Breast epithelium (tissue), 4 donors: ENCODE measurements around the gene SYNDIG1. TPM values are rescaled to one million over a fixed set of nuclear protein-coding genes. Genes with fewer than 3 reads are reported as not detected.

ENCODE experiments used
- DNase-seq, 2 donors: peaks; one replicate each; pipeline ENCODE4 v3.0.0-alpha.2; 2019; ENCODE audit warnings: low spot score in 2 of 2
- H3K27ac ChIP-seq, 2 donors: fragments of 200-600 bp; sonication (generic) in 1 of 2; one replicate each; pipeline ENCODE4 v1.5.1; 2016 to 2019; ENCODE audit warnings: mild to moderate bottlenecking in 1 of 2
- H3K27me3 ChIP-seq, 2 donors: fragments of 200-600 bp; sonication (generic) in 1 of 2; one replicate each; pipeline versions ENCODE4 v1.5.1 to v1.6.0; 2017 to 2019; ENCODE audit warnings: control low read depth in 1 of 2, mild to moderate bottlenecking in 1 of 2
- H3K36me3 ChIP-seq: fragments of 200-600 bp; one replicate; pipeline ENCODE4 v1.5.1; 2019
- H3K4me1 ChIP-seq, 2 donors: fragments of 200-600 bp; sonication (generic); one replicate each; pipeline ENCODE4 v1.5.1; 2016 to 2019; ENCODE audit warnings: control low read depth in 1 of 2
- H3K4me3 ChIP-seq, 3 donors: fragments of 200-600 bp; sonication (generic); 1 replicate in 2 of 3; 2 replicates in 1 of 3; pipeline ENCODE4 v1.5.1; 2016 to 2019; ENCODE audit warnings: mild to moderate bottlenecking in 3 of 3, moderate library complexity in 2 of 3
- H3K9me3 ChIP-seq, 2 donors: fragments of 200-600 bp; sonication (generic) in 1 of 2; one replicate each; pipeline ENCODE4 v1.5.1; 2016 to 2019; ENCODE audit warnings: control low read depth in 1 of 2
- CTCF ChIP-seq, 3 donors: fragments of 450-650 bp; IDR thresholded peaks; one replicate each; pipeline ENCODE4 v1.5.1; 2016 to 2017; ENCODE audit warnings: antibody characterized with exemption in 3 of 3, mild to moderate bottlenecking in 3 of 3, moderate library complexity in 3 of 3
- POLR2A ChIP-seq: fragments of 450-650 bp; IDR thresholded peaks from one replicate; pipeline ENCODE4 v1.6.1; 2016; ENCODE audit warnings: antibody characterized with exemption, mild to moderate bottlenecking, moderate library complexity
- POLR2AphosphoS5 ChIP-seq, 3 donors: sonication (generic); formaldehyde crosslinking; IDR thresholded peaks; one replicate each; pipeline ENCODE4 v1.6.1; 2017; ENCODE audit warnings: antibody characterized with exemption in 3 of 3
- intact Hi-C: fragments of 100-400 bp; cut with DNase I; formaldehyde crosslinking; loops from one replicate; pipeline ENCODE4 v1.15.1; 2023; ENCODE audit warnings: low total_unique reads
- total RNA-seq, 3 donors: library from RNA; depleted of rRNA; stranded (reverse); fragments of >200 nt; gene quantifications; one replicate each; pipeline ENCODE4 v1.1.0, GENCODE V29; 2016

Gene SYNDIG1
- total RNA-seq, 3 donors from 2014 or later = under 0.01 to 0.48 (median 0.15) TPM

DNA sequence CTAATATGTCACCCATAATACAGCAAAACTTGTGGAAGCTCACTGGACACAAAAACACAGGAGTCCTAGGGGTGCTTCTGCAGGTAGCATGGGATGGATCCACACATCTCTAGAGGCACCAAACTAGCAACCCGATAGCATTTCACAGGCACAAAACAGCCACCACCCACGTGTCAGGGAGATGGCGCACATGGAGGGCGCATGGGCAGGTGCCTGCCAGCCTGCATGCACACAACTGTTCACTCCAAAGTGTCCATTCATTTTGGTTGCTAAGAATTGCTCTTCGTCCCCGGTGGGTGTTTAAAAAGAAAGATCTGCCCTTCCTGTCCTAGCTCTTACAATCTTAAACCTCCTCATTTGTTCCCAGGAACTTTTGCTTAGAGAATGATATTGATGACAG lies 171.3 kb downstream of the SYNDIG1 start:
- Histone ChIP-seq H3K9me3 (peaks cover 0 to 12% of the 10 kb centered on the region in 2 donors), H3K4me3 (no peak overlapping the region), H3K27ac (no peak overlapping the region), H3K27me3 (peaks cover 0 to 1% of the 10 kb centered on the region in 2 donors), H3K36me3 (no peaks in the 10 kb centered on the region), H3K4me1 (no peaks in the 10 kb centered on the region)
- no peak for TF ChIP-seq POLR2A
- TF ChIP-seq CTCF (IDR thresholded peaks at IDR 0.05) = no peak
- TF ChIP-seq POLR2AphosphoS5 (IDR thresholded peaks at IDR 0.05) = no peak
- DNase-seq = no peak
- intact Hi-C loops = no loop called here

DNA sequence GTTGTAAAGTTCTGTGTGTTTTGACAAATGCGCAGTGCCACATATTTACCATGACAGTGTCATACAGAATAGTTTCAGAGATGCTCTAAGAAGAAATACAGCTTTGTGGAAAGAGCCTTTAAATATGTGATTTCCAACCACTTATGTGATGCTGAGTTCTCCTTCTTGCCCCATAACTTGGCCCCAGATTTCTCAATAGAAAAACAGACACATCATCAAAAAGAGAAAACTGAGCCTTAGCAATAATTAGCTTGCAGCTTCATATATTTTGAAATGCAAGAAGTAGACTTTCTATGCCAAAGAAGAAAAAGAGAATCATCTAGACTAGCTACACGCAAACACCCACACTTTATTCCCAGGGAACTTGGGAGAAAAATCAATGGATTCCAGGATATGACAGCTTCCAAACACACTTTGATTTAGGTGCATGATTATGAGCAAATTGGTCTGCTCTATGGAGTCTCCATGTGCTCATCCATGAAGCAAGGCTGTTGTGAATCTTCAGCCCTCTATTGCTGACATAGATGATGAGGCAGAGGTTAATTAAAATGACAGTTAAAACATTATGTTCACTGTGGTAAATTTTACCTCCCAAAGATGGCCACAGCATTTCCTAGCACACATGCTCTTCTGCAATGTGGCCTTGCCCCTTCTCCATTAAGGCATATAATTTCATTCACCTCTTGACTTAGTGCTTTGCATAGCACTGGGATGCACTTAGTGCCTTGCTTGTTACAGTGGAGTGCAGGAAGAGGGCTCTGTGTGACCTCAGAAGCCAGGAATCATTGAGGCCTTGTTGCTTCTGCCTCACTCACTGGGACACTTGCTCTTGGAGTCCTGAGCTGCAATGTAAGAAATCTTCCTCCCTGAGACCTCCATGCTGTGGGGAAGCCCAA lies 174.6 kb downstream of the SYNDIG1 start:
- Histone ChIP-seq H3K36me3 (no peaks in the 10 kb centered on the region), H3K27me3 (peaks cover 0 to 5% of the 10 kb centered on the region in 2 donors)
- no peak for DNase-seq

GRCh38 chr20:24646321-24646720 lies 176.9 kb downstream of the SYNDIG1 start:
- intact Hi-C loops = no loop called here

More for the DNA sequence above, 174.6 kb downstream of the SYNDIG1 start:
- no peak overlapping the region for H3K27ac ChIP-seq
- H3K4me3 ChIP-seq = no peak overlapping the region
- intact Hi-C loops = no loop called here
- TF ChIP-seq CTCF (IDR thresholded peaks at IDR 0.05) (no peak), POLR2A (no peak), POLR2AphosphoS5 (IDR thresholded peaks at IDR 0.05) (no peak)
- no peaks in the 10 kb centered on the region for H3K4me1 ChIP-seq
- H3K9me3 ChIP-seq = peaks cover 0 to 12% of the 10 kb centered on the region in 2 donors

GRCh38 chr20:24647713-24648112 lies 178.3 kb downstream of the SYNDIG1 start:
- intact Hi-C loops = no loop called here
- DNase-seq = no peak
- H3K27ac ChIP-seq = no peak overlapping the region
- peaks cover 0 to 8% of the 10 kb centered on the region in 2 donors for H3K9me3 ChIP-seq
- H3K4me3 ChIP-seq = no peak overlapping the region
- H3K36me3 ChIP-seq = no peaks in the 10 kb centered on the region
- no peak for TF ChIP-seq CTCF (IDR thresholded peaks at IDR 0.05)
- TF ChIP-seq POLR2A = no peak
- TF ChIP-seq POLR2AphosphoS5 (IDR thresholded peaks at IDR 0.05) = no peak
- peaks cover 0 to 6% of the 10 kb centered on the region in 2 donors for H3K27me3 ChIP-seq
- no peaks in the 10 kb centered on the region for H3K4me1 ChIP-seq

More at GRCh38 chr20:24646321-24646720, 176.9 kb downstream of the SYNDIG1 start:
- Histone ChIP-seq H3K27me3 (peaks cover 0 to 5% of the 10 kb centered on the region in 2 donors), H3K4me3 (no peak overlapping the region), H3K4me1 (no peaks in the 10 kb centered on the region), H3K9me3 (peaks cover 0 to 12% of the 10 kb centered on the region in 2 donors), H3K36me3 (no peaks in the 10 kb centered on the region), H3K27ac (no peak overlapping the region)
- DNase-seq = no peak
- TF ChIP-seq CTCF (IDR thresholded peaks at IDR 0.05) (no peak), POLR2AphosphoS5 (IDR thresholded peaks at IDR 0.05) (no peak), POLR2A (no peak)

DNA sequence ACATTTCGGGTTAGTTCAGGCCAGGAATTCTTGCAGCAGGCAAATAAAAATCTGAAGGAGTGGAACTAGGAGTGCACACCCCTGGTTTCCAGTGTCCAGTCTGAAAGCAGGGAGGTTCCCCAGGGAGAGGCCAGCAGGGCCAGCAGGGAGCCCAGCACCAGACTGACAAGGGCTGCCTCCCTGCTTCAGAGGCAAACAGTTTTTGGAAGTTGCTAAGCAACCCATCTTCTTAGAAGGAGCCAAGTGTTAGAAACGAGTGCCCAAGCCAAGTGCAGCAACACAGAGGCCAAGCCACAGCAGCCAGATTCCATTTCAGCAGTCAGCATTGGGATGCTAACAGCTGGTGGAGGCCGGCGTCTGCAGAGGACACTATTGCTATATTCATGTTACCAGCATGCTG lies 179.1 kb downstream of the SYNDIG1 start:
- Histone ChIP-seq H3K27me3 (peaks cover 0 to 9% of the 10 kb centered on the region in 2 donors), H3K9me3 (peaks cover 0 to under 1% of the 10 kb centered on the region in 2 donors), H3K4me1 (no peaks in the 10 kb centered on the region), H3K27ac (no peak overlapping the region), H3K36me3 (no peaks in the 10 kb centered on the region), H3K4me3 (no peak overlapping the region)
- intact Hi-C loops = no loop called here
- DNase-seq = no peak
- no peak for TF ChIP-seq POLR2A
